Measurements from ENCODE around the gene AOPEP. TPM values are rescaled to one million over a fixed set of nuclear protein-coding genes. Genes with fewer than 3 reads are reported as not detected.
A peak's percentile ranks its signal among the peaks of the same experiment; 100 is the strongest.

AOPEP gene
- total RNA-seq, 1 experiment from 2014 or later = 14.4 TPM

- TF ChIP-seq USF2 (CRISPR knock-in tag; IDR thresholded peaks at IDR 0.05) = no peak
- no peak for TF ChIP-seq PREB (CRISPR knock-in tag; IDR thresholded peaks at IDR 0.05; ENCODE audit: borderline replicate concordance)
- TF ChIP-seq FOXK1 (CRISPR knock-in tag; IDR thresholded peaks at IDR 0.05) = no peak
- TF ChIP-seq HMGA2 (CRISPR knock-in tag; IDR thresholded peaks at IDR 0.05) = no peak
- TF ChIP-seq ZNF532 (CRISPR knock-in tag; IDR thresholded peaks at IDR 0.05; ENCODE audit: borderline replicate concordance) = no peak
- TF ChIP-seq NFATC4 (CRISPR knock-in tag; IDR thresholded peaks at IDR 0.05) = no peak
- TF ChIP-seq ZNF232 (CRISPR knock-in tag; IDR thresholded peaks at IDR 0.05) = no peak
- no peak for TF ChIP-seq ATF1 (CRISPR knock-in tag; IDR thresholded peaks at IDR 0.05)
- no peak for TF ChIP-seq SMAD3 (CRISPR knock-in tag; IDR thresholded peaks at IDR 0.05; ENCODE audit: borderline replicate concordance)
- TF ChIP-seq KAT7 (CRISPR knock-in tag; IDR thresholded peaks at IDR 0.05; ENCODE audit: borderline replicate concordance) = no peak
- TF ChIP-seq AR (CRISPR knock-in tag; IDR thresholded peaks at IDR 0.05) = no peak
- no peak for TF ChIP-seq GTF2I (CRISPR knock-in tag; conservative IDR thresholded peaks at IDR 0.05)
- TF ChIP-seq CTCF (IDR thresholded peaks at IDR 0.05) = no peak
- TF ChIP-seq FOXP4 (CRISPR knock-in tag; IDR thresholded peaks at IDR 0.05) = no peak
- no peak for TF ChIP-seq JAZF1 (CRISPR knock-in tag; IDR thresholded peaks at IDR 0.05)
- H3K4me1 Mint-ChIP-seq = peaks cover 33% of the 10 kb centered on the region
Measured at GRCh38 chr9:95055334-95055850, 328.9 kb downstream of the AOPEP start.

More at GRCh38 chr9:95055334-95055850, 328.9 kb downstream of the AOPEP start:
- CTCF ChIA-PET = interaction anchor here (1.4 kb wide), 1 partner anchor 11 kb away, joined by 3 read pairs; no protein-coding TSS in a partner anchor
- Mint-ChIP-seq H3K4me3 (no peak overlapping the region), H3K27ac (peak overlapping the region; percentile 68), H3K27me3 (ENCODE audit: low read depth) (peaks cover 3% of the 10 kb centered on the region; the same call in 1 of the 2 replicates), H3K36me3 (no peaks in the 10 kb centered on the region), H3K9me3 (no peaks in the 10 kb centered on the region)
- ATAC-seq (no peak), DNase-seq (ENCODE audit: low spot score) (no peak)
- POLR2A ChIA-PET = no interaction called here

Data from WTC11 (cell line).